PC-9 (cell line): ENCODE data around the gene BACH2.

Experiments
- EZH2 ChIP-seq: fragments of 200-600 bp; sonication (generic); IDR thresholded peaks from 2 replicates; pipeline ENCODE4 v1.8.0; 2017; ENCODE audit warnings: antibody characterized with exemption, low read depth
- TF ChIP-seq, protein P1 (sequence below): fragments of 200-600 bp; sonication (generic); conservative IDR thresholded peaks from 2 replicates; pipeline ENCODE4 v1.6.1; 2017; ENCODE audit warnings: mixed run types, antibody characterized with exemption, mild to moderate bottlenecking, moderate library complexity

DNA sequence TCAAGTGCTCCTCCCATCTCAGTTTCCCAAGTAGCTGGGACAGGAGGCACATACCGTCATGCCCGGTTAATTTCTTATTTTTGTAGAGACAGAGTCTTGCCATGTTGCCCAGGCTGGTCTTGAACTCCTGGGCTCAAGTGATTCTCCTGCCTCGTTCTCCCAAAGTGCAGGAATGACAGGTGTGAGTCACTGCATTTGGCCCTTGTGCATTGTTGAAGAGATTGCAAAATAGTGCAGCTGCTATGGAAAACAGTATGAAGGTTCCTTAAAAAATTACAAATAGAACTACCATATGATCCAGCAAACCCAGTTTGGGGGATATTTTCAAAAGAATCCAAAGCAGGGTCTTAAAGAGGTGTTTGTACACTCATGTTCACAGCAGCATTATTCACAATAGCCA is 333.3 kb downstream of the BACH2 start:
- TF ChIP-seq, protein P1, sequence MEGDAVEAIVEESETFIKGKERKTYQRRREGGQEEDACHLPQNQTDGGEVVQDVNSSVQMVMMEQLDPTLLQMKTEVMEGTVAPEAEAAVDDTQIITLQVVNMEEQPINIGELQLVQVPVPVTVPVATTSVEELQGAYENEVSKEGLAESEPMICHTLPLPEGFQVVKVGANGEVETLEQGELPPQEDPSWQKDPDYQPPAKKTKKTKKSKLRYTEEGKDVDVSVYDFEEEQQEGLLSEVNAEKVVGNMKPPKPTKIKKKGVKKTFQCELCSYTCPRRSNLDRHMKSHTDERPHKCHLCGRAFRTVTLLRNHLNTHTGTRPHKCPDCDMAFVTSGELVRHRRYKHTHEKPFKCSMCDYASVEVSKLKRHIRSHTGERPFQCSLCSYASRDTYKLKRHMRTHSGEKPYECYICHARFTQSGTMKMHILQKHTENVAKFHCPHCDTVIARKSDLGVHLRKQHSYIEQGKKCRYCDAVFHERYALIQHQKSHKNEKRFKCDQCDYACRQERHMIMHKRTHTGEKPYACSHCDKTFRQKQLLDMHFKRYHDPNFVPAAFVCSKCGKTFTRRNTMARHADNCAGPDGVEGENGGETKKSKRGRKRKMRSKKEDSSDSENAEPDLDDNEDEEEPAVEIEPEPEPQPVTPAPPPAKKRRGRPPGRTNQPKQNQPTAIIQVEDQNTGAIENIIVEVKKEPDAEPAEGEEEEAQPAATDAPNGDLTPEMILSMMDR = no peak
- TF ChIP-seq EZH2 = no peak
